ENCODE results near the gene AKAP13.

AKAP13 gene

GRCh38 chr15:85388566-85389305 lies 8.3 kb downstream of the AKAP13 start:
- no peak for TF ChIP-seq CTCF (conservative IDR thresholded peaks at IDR 0.05; ENCODE audit: low read length)
- DNase-seq (ENCODE audit: low read depth): peak; percentile 20
- no peak overlapping the region for H3K4me3 ChIP-seq (ENCODE audit: low read length)

GRCh38 chr15:85389306-85389650 lies 8.9 kb downstream of the AKAP13 start:
- DNase-seq (ENCODE audit: low read depth): peak; percentile 13
- H3K4me3 ChIP-seq (ENCODE audit: low read length): no peak overlapping the region
- TF ChIP-seq CTCF (conservative IDR thresholded peaks at IDR 0.05; ENCODE audit: low read length): no peak

- no peak overlapping the region for H3K4me3 ChIP-seq (ENCODE audit: low read length)
- no peak for DNase-seq (ENCODE audit: low read depth)
- TF ChIP-seq CTCF (conservative IDR thresholded peaks at IDR 0.05; ENCODE audit: low read length): no peak
Measured at GRCh38 chr15:85389772-85390171, 9.4 kb downstream of the AKAP13 start.

GRCh38 chr15:85393210-85393609 lies 12.8 kb downstream of the AKAP13 start:
- DNase-seq (ENCODE audit: low read depth): no peak
- TF ChIP-seq CTCF (conservative IDR thresholded peaks at IDR 0.05; ENCODE audit: low read length): no peak
- no peak overlapping the region for H3K4me3 ChIP-seq (ENCODE audit: low read length)

GRCh38 chr15:85394554-85395333 lies 14.3 kb downstream of the AKAP13 start:
- no peak overlapping the region for H3K4me3 ChIP-seq (ENCODE audit: low read length)
- no peak for DNase-seq (ENCODE audit: low read depth)
- TF ChIP-seq CTCF (conservative IDR thresholded peaks at IDR 0.05; ENCODE audit: low read length): no peak

- no peak for TF ChIP-seq CTCF (conservative IDR thresholded peaks at IDR 0.05; ENCODE audit: low read length)
- DNase-seq (ENCODE audit: low read depth): no peak
- H3K4me3 ChIP-seq (ENCODE audit: low read length): no peak overlapping the region
Measured at GRCh38 chr15:85396554-85396953, 16.2 kb downstream of the AKAP13 start.

GRCh38 chr15:85397151-85397550 lies 16.7 kb downstream of the AKAP13 start:
- no peak for TF ChIP-seq CTCF (conservative IDR thresholded peaks at IDR 0.05; ENCODE audit: low read length)
- no peak overlapping the region for H3K4me3 ChIP-seq (ENCODE audit: low read length)
- no peak for DNase-seq (ENCODE audit: low read depth)

All from AG10803 (cell line).